IMR-90 (cell line): ENCODE measurements around the gene DENND1A. TPM values are rescaled to one million over a fixed set of nuclear protein-coding genes. Genes with fewer than 3 reads are reported as not detected.

ENCODE experiments used
- ATAC-seq: fragments of 200-7000 bp; cut with Tn5 transposase; 2 replicates; pipeline ENCODE4 v1.9.1; 2020; ENCODE audit warnings: low read depth, mild to moderate bottlenecking, moderate library complexity
- BruUV-seq: library from RNA; stranded (reverse); fragments of 400-500 nt; replicated peaks from 2 replicates; lab custom pipeline; 2021; lab: Mats Ljungman, UMichigan
- CTCF ChIA-PET: fragments of 300-600 bp; formaldehyde crosslinking; extraction: SDS; loops from one replicate; lab custom pipeline; 2021; ENCODE audit warnings: antibody characterized with exemption; lab: Yijun Ruan, JAX
- POLR2A ChIA-PET: fragments of 300-600 bp; sonication (Branson Sonifier 250); formaldehyde crosslinking; loops from one replicate; lab custom pipeline; 2022; ENCODE audit warnings: antibody characterized with exemption; ENCODE audit not compliant: unreplicated experiment; lab: Charles Lee
- DNase-seq: peaks from one replicate; pipeline ENCODE4 v3.0.0; 2013
- H2AFZ ChIP-seq: replicated peaks from 2 replicates; pipeline ENCODE3; 2013; ENCODE audit warnings: low read length, mild to moderate bottlenecking; ENCODE audit not compliant: poor library complexity
- H2AK5ac ChIP-seq: 2 replicates; pipeline ENCODE4 v1.6.1; 2013; ENCODE audit warnings: low read depth, low read length, inconsistent platforms
- H2AK9ac ChIP-seq: replicated peaks from 2 replicates; pipeline ENCODE3; 2013; ENCODE audit warnings: mild to moderate bottlenecking, low read depth, low read length, moderate library complexity; ENCODE audit not compliant: poor library complexity
- H2BK120ac ChIP-seq: 2 replicates; pipeline ENCODE4 v1.6.1; 2013; ENCODE audit warnings: low read depth, low read length, inconsistent platforms
- H2BK15ac ChIP-seq: 3 replicates; pipeline ENCODE4 v1.6.1; 2013; ENCODE audit warnings: low read depth, low read length, inconsistent platforms
- H2BK20ac ChIP-seq: 2 replicates; pipeline ENCODE4 v1.6.1; 2013; ENCODE audit warnings: low read depth, mild to moderate bottlenecking, inconsistent platforms, low read length, moderate library complexity
- H2BK5ac ChIP-seq: 2 replicates; pipeline ENCODE4 v1.6.1; 2013; ENCODE audit warnings: mild to moderate bottlenecking, low read depth, low read length, inconsistent platforms; ENCODE audit not compliant: poor library complexity, severe bottlenecking
- H3K14ac ChIP-seq: replicated peaks from 2 replicates; pipeline ENCODE4 v1.6.1; 2013; ENCODE audit warnings: low read depth, low read length, inconsistent platforms
- H3K18ac ChIP-seq: 2 replicates; pipeline ENCODE4 v1.6.1; 2013; ENCODE audit warnings: low read depth, low read length, control low read depth
- H3K23ac ChIP-seq: 2 replicates; pipeline ENCODE4 v1.6.1; 2013; ENCODE audit warnings: low read depth, low read length, inconsistent platforms
- H3K27ac ChIP-seq: 2 replicates; pipeline ENCODE4 v1.5.1; 2013; ENCODE audit warnings: mild to moderate bottlenecking, control low read depth, low read length; ENCODE audit not compliant: insufficient read depth
- H3K27me3 ChIP-seq: 2 replicates; pipeline ENCODE4 v1.6.1; 2013; ENCODE audit warnings: low read length; ENCODE audit not compliant: control insufficient read depth, insufficient read depth
- H3K36me3 ChIP-seq: 2 replicates; pipeline ENCODE4 v1.6.1; 2013; ENCODE audit warnings: low read length, mixed read lengths; ENCODE audit not compliant: control insufficient read depth, insufficient read depth
- H3K4ac ChIP-seq: 2 replicates; pipeline ENCODE4 v1.6.1; 2013; ENCODE audit warnings: low read depth, low read length, inconsistent platforms
- H3K4me1 ChIP-seq: 2 replicates; pipeline ENCODE4 v1.6.1; 2013; ENCODE audit warnings: low read length, mixed read lengths; ENCODE audit not compliant: control insufficient read depth, insufficient read depth
- H3K4me2 ChIP-seq: 2 replicates; pipeline ENCODE4 v1.6.1; 2013; ENCODE audit warnings: low read depth, mild to moderate bottlenecking, control low read depth, low read length, moderate library complexity
- H3K4me3 ChIP-seq: 2 replicates; pipeline ENCODE4 v1.5.1; 2013; ENCODE audit warnings: low read depth, mild to moderate bottlenecking, control low read depth, low read length, moderate library complexity; ENCODE audit not compliant: insufficient read depth
- H3K56ac ChIP-seq: 2 replicates; pipeline ENCODE4 v1.6.1; 2013; ENCODE audit warnings: low read length, inconsistent platforms; ENCODE audit not compliant: insufficient read depth; ENCODE audit errors: extremely low read depth
- H3K79me1 ChIP-seq, 2 experiments: 2 replicates each; pipeline ENCODE4 v1.6.1; 2013; ENCODE audit warnings: low read length in 2 of 2, inconsistent platforms in 1 of 2, low read depth in 1 of 2
- H3K9ac ChIP-seq: 2 replicates; pipeline ENCODE4 v1.6.1; 2013; ENCODE audit warnings: low read depth, low read length, control low read depth
- H3K9me1 ChIP-seq: 2 replicates; pipeline ENCODE4 v1.6.1; 2013; ENCODE audit warnings: low read length, inconsistent platforms; ENCODE audit not compliant: insufficient read depth
- H3K9me3 ChIP-seq: 2 replicates; pipeline ENCODE4 v1.6.1; 2013; ENCODE audit warnings: low read length; ENCODE audit not compliant: control insufficient read depth, insufficient read depth
- H4K20me1 ChIP-seq: 2 replicates; pipeline ENCODE4 v1.6.1; 2013; ENCODE audit warnings: low read length, inconsistent platforms; ENCODE audit not compliant: insufficient read depth
- H4K5ac ChIP-seq: 2 replicates; pipeline ENCODE4 v1.6.1; 2013; ENCODE audit warnings: mild to moderate bottlenecking, low read depth, low read length, control low read depth
- H4K8ac ChIP-seq, 2 experiments: 2 replicates each; pipeline ENCODE4 v1.6.1; 2013; ENCODE audit warnings: low read depth in 2 of 2, low read length in 2 of 2, control low read depth in 1 of 2, inconsistent platforms in 1 of 2
- H4K91ac ChIP-seq: 2 replicates; pipeline ENCODE4 v1.6.1; 2013; ENCODE audit warnings: low read depth, low read length, inconsistent platforms; ENCODE audit not compliant: insufficient read depth
- BHLHE40 ChIP-seq: fragments of 150-350 bp; IDR thresholded peaks from 2 replicates; pipeline ENCODE4 v1.6.1; 2016; ENCODE audit warnings: mild to moderate bottlenecking, low read depth, low read length
- CEBPB ChIP-seq: IDR thresholded peaks from 2 replicates; pipeline ENCODE4 v1.6.1; 2012; ENCODE audit warnings: low read depth, low read length, improper control_type of control experiment
- CHD1 ChIP-seq: IDR thresholded peaks from 2 replicates; pipeline ENCODE4 v1.6.1; 2012; ENCODE audit warnings: low read depth, low read length, improper control_type of control experiment
- CTCF ChIP-seq: conservative IDR thresholded peaks from 2 replicates; pipeline ENCODE4 v1.5.1; 2012; ENCODE audit warnings: mild to moderate bottlenecking, low read depth, low read length, improper control_type of control experiment
- ELK1 ChIP-seq: fragments of 150-350 bp; IDR thresholded peaks from 2 replicates; pipeline ENCODE4 v1.6.1; 2016; ENCODE audit warnings: low read depth, mild to moderate bottlenecking, low read length, moderate library complexity, borderline replicate concordance
- FOS ChIP-seq: fragments of 150-350 bp; IDR thresholded peaks from 2 replicates; pipeline ENCODE4 v1.6.1; 2016; ENCODE audit warnings: low read depth, low read length
- MAFK ChIP-seq: IDR thresholded peaks from 2 replicates; pipeline ENCODE4 v1.6.1; 2012; ENCODE audit warnings: low read depth, low read length, improper control_type of control experiment
- MAZ ChIP-seq: IDR thresholded peaks from 2 replicates; pipeline ENCODE4 v1.6.1; 2012; ENCODE audit warnings: low read depth, mild to moderate bottlenecking, low read length, improper control_type of control experiment, moderate library complexity, borderline replicate concordance
- MXI1 ChIP-seq: IDR thresholded peaks from 2 replicates; pipeline ENCODE4 v1.6.1; 2012; ENCODE audit warnings: low read depth, mild to moderate bottlenecking, low read length, moderate library complexity, borderline replicate concordance
- NFE2L2 ChIP-seq: fragments of 150-350 bp; IDR thresholded peaks from 2 replicates; pipeline ENCODE4 v1.6.1; 2016; ENCODE audit warnings: low read depth, mild to moderate bottlenecking, low read length
- POLR2A ChIP-seq: IDR thresholded peaks from 2 replicates; pipeline ENCODE4 v1.6.1; 2012; ENCODE audit warnings: mild to moderate bottlenecking, low read depth, low read length
- RAD21 ChIP-seq: IDR thresholded peaks from 2 replicates; pipeline ENCODE4 v1.6.1; 2012; ENCODE audit warnings: low read length, improper control_type of control experiment
- RCOR1 ChIP-seq: IDR thresholded peaks from 2 replicates; pipeline ENCODE4 v1.6.1; 2012; ENCODE audit warnings: mild to moderate bottlenecking, low read length, improper control_type of control experiment; ENCODE audit not compliant: insufficient replicate concordance
- RFX5 ChIP-seq: IDR thresholded peaks from 2 replicates; pipeline ENCODE4 v1.8.0; 2012; ENCODE audit warnings: low read depth, mild to moderate bottlenecking, low read length, moderate library complexity
- SMC3 ChIP-seq: fragments of 150-350 bp; IDR thresholded peaks from 2 replicates; pipeline ENCODE4 v1.6.1; 2016; ENCODE audit warnings: low read depth, mild to moderate bottlenecking, antibody characterized with exemption, low read length, moderate library complexity
- USF2 ChIP-seq: fragments of 150-350 bp; IDR thresholded peaks from 2 replicates; pipeline ENCODE4 v1.6.1; 2017; ENCODE audit warnings: mild to moderate bottlenecking, antibody characterized with exemption, low read length, low read depth
- WGBS, 2 experiments: methylation state at CpG; one replicate each; pipeline versions ENCODE4 v1.1.5 to v1.1.7; 2013; ENCODE audit warnings: missing lambda C conversion rate in 2 of 2; ENCODE audit not compliant: insufficient read length in 1 of 2; ENCODE audit errors: extremely low coverage in 2 of 2; 5-methylcytosine and 5-hydroxymethylcytosine counted together
- dilution Hi-C: fragments of 300-500 bp; cut with HindIII; formaldehyde crosslinking; loops from one replicate; pipeline ENCODE4 v1.14.3; 2018; ENCODE audit warnings: low sequenced_read_pairs; ENCODE audit not compliant: unreplicated experiment
- in situ Hi-C: fragments of 300-500 bp; cut with MboI; formaldehyde crosslinking; loops from 3 replicates; pipeline ENCODE4 v1.14.3; 2019; ENCODE audit warnings: low sequenced_read_pairs, inconsistent platforms, mixed read lengths
- intact Hi-C: fragments of 100-400 bp; cut with micrococcal nuclease; formaldehyde crosslinking; loops from 2 replicates; pipeline ENCODE4 v1.10.0; 2022
- polyA plus RNA-seq, 3 experiments: library from polyadenylated mRNA; depleted of rRNA; stranded (reverse); fragments of >200 nt; gene quantifications; 2 replicates each; pipeline ENCODE4 v1.2.3, GENCODE V29; 2012; ENCODE audit warnings: low replicate concordance in 1 of 3
- total RNA-seq: library from RNA; depleted of rRNA; stranded (reverse); fragments of >200 nt; gene quantifications from 2 replicates; pipeline ENCODE4 v1.2.3, GENCODE V29; 2012

Gene DENND1A
- total and polyA plus RNA-seq, 2 of the 4 experiments (the other 2 are of a cell fraction) = 21.4 to 27.6 TPM

GRCh38 chr9:123880420-123880819 is 49.5 kb downstream of the DENND1A start:
- no peak for DNase-seq
- Histone ChIP-seq H3K56ac (no peak overlapping the region), H3K4me1 (no peaks in the 10 kb centered on the region), H3K27ac (no peak overlapping the region), H2BK15ac (no peak overlapping the region), H2AK5ac (no peak overlapping the region), H2BK120ac (no peak overlapping the region), H2BK20ac (no peak overlapping the region), H2AFZ (no peak overlapping the region), H3K9ac (no peak overlapping the region), H3K79me1 (peaks cover 13 to 19% of the 10 kb centered on the region in 2 experiments; a peak in 2 of 4 replicates), H3K27me3 (no peaks in the 10 kb centered on the region), H4K91ac (no peak overlapping the region), H3K4me2 (no peak overlapping the region), H2BK5ac (no peak overlapping the region), H3K9me3 (no peaks in the 10 kb centered on the region), H4K5ac (no peak overlapping the region), H4K8ac (no peak overlapping the region), H2AK9ac (no peak overlapping the region), H3K36me3 (0 out of 2 replicates have a peak, but pooled peaks cover 1% of the 10 kb centered on the region), H3K4ac (no peak overlapping the region), H3K23ac (no peak overlapping the region), H4K20me1 (peaks cover 6% of the 10 kb centered on the region; the same call in 1 of the 2 replicates), H3K18ac (no peak overlapping the region), H3K14ac (no peak overlapping the region), H3K4me3 (no peak overlapping the region), H3K9me1 (no peaks in the 10 kb centered on the region; the same call in 1 of the 2 replicates)
- no peak for TF ChIP-seq USF2
- no peak for TF ChIP-seq RFX5
- TF ChIP-seq POLR2A = no peak
- no peak for TF ChIP-seq CTCF
- TF ChIP-seq MAZ = no peak
- TF ChIP-seq RCOR1 = no peak
- TF ChIP-seq SMC3 = no peak
- TF ChIP-seq MAFK = no peak
- no peak for TF ChIP-seq RAD21
- no peak for TF ChIP-seq ELK1
- no peak for TF ChIP-seq MXI1
- TF ChIP-seq FOS = no peak
- TF ChIP-seq NFE2L2 = no peak
- no peak for TF ChIP-seq CEBPB
- no peak for TF ChIP-seq BHLHE40
- no peak for TF ChIP-seq CHD1
- no CpG with 5 or more reads among the region's 3 CpGs for WGBS, 2 experiments
- intact Hi-C loops = no loop called here
- dilution Hi-C loops = no loop called here
- no peak for ATAC-seq
- ChIA-PET POLR2A (no interaction called here), CTCF (no interaction called here)
- in situ Hi-C loops = no loop called here
- no TSS peak for BruUV-seq
